Right lobe of liver (tissue), 4 donors: ENCODE data around the gene SMCO2.

Experiments
- CTCF ChIP-seq, 4 donors: fragments of 200-600 bp in 3 of 4; fragments of 450-650 bp in 1 of 4; IDR thresholded peaks; one replicate each; pipeline versions ENCODE4 v1.5.1 to v1.8.0; 2016 to 2022; ENCODE audit warnings: antibody characterized with exemption in 4 of 4, mild to moderate bottlenecking in 2 of 4
- POLR2A ChIP-seq: fragments of 450-650 bp; IDR thresholded peaks from one replicate; pipeline ENCODE4 v1.6.1; 2017; ENCODE audit warnings: antibody characterized with exemption, mild to moderate bottlenecking
- donor health status: DM: no; HTN: no; CAD: no.
- donor health status: DM: no; HTN: no; CAD: no.
- donor health status: DM: no; HTN: yes; CAD: no.

GRCh38 chr12:27549801-27550652 is 103.5 kb downstream of the SMCO2 start:
- TF ChIP-seq CTCF (IDR thresholded peaks at IDR 0.05) (no peak), POLR2A (no peak)
